Omental fat pad (tissue), 4 donors: ENCODE results near the gene TUBGCP6. TPM values are rescaled to one million over a fixed set of nuclear protein-coding genes. Genes with fewer than 3 reads are reported as not detected.

ENCODE experiments used
- ATAC-seq: fragments of 150-250 bp; one replicate; pipeline ENCODE4 v1.9.1; 2016; ENCODE audit warnings: mild to moderate bottlenecking, moderate library complexity; ENCODE audit not compliant: low FRiP score
- DNase-seq: peaks from one replicate; pipeline ENCODE4 v3.0.0-alpha.2; 2019; ENCODE audit warnings: low spot score
- CTCF ChIP-seq, 3 donors: fragments of 450-650 bp; IDR thresholded peaks; one replicate each; pipeline ENCODE4 v1.5.1; 2016 to 2017; ENCODE audit warnings: antibody characterized with exemption in 3 of 3, mild to moderate bottlenecking in 3 of 3, moderate library complexity in 2 of 3
- total RNA-seq, 4 donors: library from RNA; depleted of rRNA; stranded (reverse); fragments of >200 nt; gene quantifications; one replicate each; pipeline ENCODE4 v1.1.0, GENCODE V29; 2016

TUBGCP6 gene
- total RNA-seq, 4 donors from 2014 or later, result 32.7 to 52.2 (median 33.5) TPM

- ATAC-seq (no peak), DNase-seq (no peak)
- TF ChIP-seq CTCF (IDR thresholded peaks at IDR 0.05), result no peak
These were observed 48.6 kb downstream of the TUBGCP6 start for GRCh38 chr22:50196256-50196655.

- no peak for ATAC-seq
- TF ChIP-seq CTCF (IDR thresholded peaks at IDR 0.05), result no peak
These were observed 50.6 kb downstream of the TUBGCP6 start for GRCh38 chr22:50194037-50194805.

GRCh38 chr22:50193621-50194020 lies 51.2 kb downstream of the TUBGCP6 start:
- ATAC-seq, result no peak

More at GRCh38 chr22:50194037-50194805, 50.6 kb downstream of the TUBGCP6 start:
- DNase-seq, result no peak

GRCh38 chr22:50192436-50193204 lies 52.2 kb downstream of the TUBGCP6 start:
- ATAC-seq (no peak), DNase-seq (no peak)
- TF ChIP-seq CTCF (IDR thresholded peaks at IDR 0.05), result no peak

More at GRCh38 chr22:50193621-50194020, 51.2 kb downstream of the TUBGCP6 start:
- no peak for DNase-seq
- no peak for TF ChIP-seq CTCF (IDR thresholded peaks at IDR 0.05)

GRCh38 chr22:50190941-50191741 lies 53.7 kb downstream of the TUBGCP6 start:
- ATAC-seq (no peak), DNase-seq (no peak)
- TF ChIP-seq CTCF (IDR thresholded peaks at IDR 0.05), result no peak

- TF ChIP-seq CTCF (IDR thresholded peaks at IDR 0.05), result no peak
- DNase-seq (no peak), ATAC-seq (peak; percentile 60)
These were observed 54.5 kb downstream of the TUBGCP6 start for GRCh38 chr22:50190182-50190940.
